ENCODE measurements around the gene SCUBE1.

Gene SCUBE1

GRCh38 chr22:43308060-43308830 is 34.9 kb downstream of the SCUBE1 start:
- POLR2A ChIA-PET (ENCODE audit: low non-redundant PET): no interaction called here
- H3K27ac ChIP-seq: no peak overlapping the region
- DNase-seq (ENCODE audit: low spot score): no peak
- TF ChIP-seq CTCF (conservative IDR thresholded peaks at IDR 0.05; ENCODE audit: low read depth): no peak
- CTCF ChIA-PET: interaction anchor here (0.6 to 0.8 kb wide), 2 partner anchors 38 to 284 kb away, joined by 3 read pairs; no protein-coding TSS in a partner anchor

GRCh38 chr22:43305806-43306205 is 37.4 kb downstream of the SCUBE1 start:
- ChIA-PET POLR2A (ENCODE audit: low non-redundant PET) (no interaction called here), CTCF (no interaction called here)
- DNase-seq (ENCODE audit: low spot score): no peak
- H3K27ac ChIP-seq: no peak overlapping the region
- no peak for TF ChIP-seq CTCF (conservative IDR thresholded peaks at IDR 0.05; ENCODE audit: low read depth)

GRCh38 chr22:43304831-43305590 is 38.2 kb downstream of the SCUBE1 start:
- DNase-seq (ENCODE audit: low spot score): no peak
- ChIA-PET CTCF (no interaction called here), POLR2A (ENCODE audit: low non-redundant PET) (no interaction called here)
- no peak for TF ChIP-seq CTCF (conservative IDR thresholded peaks at IDR 0.05; ENCODE audit: low read depth)
- H3K27ac ChIP-seq: no peak overlapping the region

GRCh38 chr22:43303751-43304150 is 39.4 kb downstream of the SCUBE1 start:
- ChIA-PET CTCF (interaction anchor here (0.8 kb wide), 1 partner anchor 9 kb away, joined by 3 read pairs; no protein-coding TSS in a partner anchor), POLR2A (ENCODE audit: low non-redundant PET) (no interaction called here)
- no peak overlapping the region for H3K27ac ChIP-seq
- TF ChIP-seq CTCF (conservative IDR thresholded peaks at IDR 0.05; ENCODE audit: low read depth): no peak
- DNase-seq (ENCODE audit: low spot score): no peak

- no peak for TF ChIP-seq CTCF (conservative IDR thresholded peaks at IDR 0.05; ENCODE audit: low read depth)
- no peak overlapping the region for H3K27ac ChIP-seq
- CTCF ChIA-PET: no interaction called here
- POLR2A ChIA-PET (ENCODE audit: low non-redundant PET): no interaction called here
- DNase-seq (ENCODE audit: low spot score): no peak
These were observed 40.0 kb downstream of the SCUBE1 start for GRCh38 chr22:43303166-43303565.

- no peak for TF ChIP-seq CTCF (conservative IDR thresholded peaks at IDR 0.05; ENCODE audit: low read depth)
- CTCF ChIA-PET: interaction anchor here (0.7 kb wide), 1 partner anchor 159 kb away, joined by 4 read pairs; no protein-coding TSS in a partner anchor
- no peak overlapping the region for H3K27ac ChIP-seq
- POLR2A ChIA-PET (ENCODE audit: low non-redundant PET): no interaction called here
- DNase-seq (ENCODE audit: low spot score): no peak
These were observed 40.6 kb downstream of the SCUBE1 start for GRCh38 chr22:43302531-43303041.
